Measurements from ENCODE around the gene KMT2C. TPM values are rescaled to one million over a fixed set of nuclear protein-coding genes. Genes with fewer than 3 reads are reported as not detected.

Gene KMT2C
- polyA plus RNA-seq, 1 donor from 2014 or later: 29.8 TPM

GRCh38 chr7:152196391-152196790 is 239.4 kb downstream of the KMT2C start:
- Histone ChIP-seq H3K27me3 (ENCODE audit: insufficient read depth, low read depth, low read length) (no peaks in the 10 kb centered on the region), H3K27ac (ENCODE audit: low read length) (no peak overlapping the region), H4K20me1 (ENCODE audit: insufficient read depth) (no peaks in the 10 kb centered on the region), H3K4me3 (ENCODE audit: low read length) (no peak overlapping the region), H3K9me3 (ENCODE audit: low read length) (no peaks in the 10 kb centered on the region), H3K9ac (ENCODE audit: low read length) (no peak overlapping the region), H3K36me3 (ENCODE audit: insufficient read depth, low read length) (peaks cover 13% of the 10 kb centered on the region), H2AFZ (ENCODE audit: low read depth, low read length) (no peak overlapping the region), H3K79me2 (replicated peaks; ENCODE audit: insufficient read depth, low read length) (no peaks in the 10 kb centered on the region), H3K4me2 (ENCODE audit: low read length) (no peak overlapping the region), H3F3A (ENCODE audit: insufficient read depth, low read length, poor library complexity, severe bottlenecking) (no peaks in the 10 kb centered on the region), H3K9me2 (ENCODE audit: insufficient read depth, low read length) (no peaks in the 10 kb centered on the region)
- TF ChIP-seq EP300 (conservative IDR thresholded peaks at IDR 0.05; ENCODE audit: poor library complexity, severe bottlenecking) (no peak), POLR2AphosphoS5 (IDR thresholded peaks at IDR 0.05) (no peak), RAD21 (conservative IDR thresholded peaks at IDR 0.05) (no peak), CTCF (IDR thresholded peaks at IDR 0.05; ENCODE audit: poor library complexity, severe bottlenecking) (no peak), TAF1 (IDR thresholded peaks at IDR 0.05; ENCODE audit: low read depth) (no peak), SMC3 (conservative IDR thresholded peaks at IDR 0.05; ENCODE audit: poor library complexity) (no peak), EZH2 (IDR thresholded peaks at IDR 0.05; ENCODE audit: borderline replicate concordance, insufficient read depth, low read length, poor library complexity, severe bottlenecking) (no peak), MXI1 (conservative IDR thresholded peaks at IDR 0.05; ENCODE audit: poor library complexity, severe bottlenecking) (no peak)
- TF ChIP-seq, protein P1, sequence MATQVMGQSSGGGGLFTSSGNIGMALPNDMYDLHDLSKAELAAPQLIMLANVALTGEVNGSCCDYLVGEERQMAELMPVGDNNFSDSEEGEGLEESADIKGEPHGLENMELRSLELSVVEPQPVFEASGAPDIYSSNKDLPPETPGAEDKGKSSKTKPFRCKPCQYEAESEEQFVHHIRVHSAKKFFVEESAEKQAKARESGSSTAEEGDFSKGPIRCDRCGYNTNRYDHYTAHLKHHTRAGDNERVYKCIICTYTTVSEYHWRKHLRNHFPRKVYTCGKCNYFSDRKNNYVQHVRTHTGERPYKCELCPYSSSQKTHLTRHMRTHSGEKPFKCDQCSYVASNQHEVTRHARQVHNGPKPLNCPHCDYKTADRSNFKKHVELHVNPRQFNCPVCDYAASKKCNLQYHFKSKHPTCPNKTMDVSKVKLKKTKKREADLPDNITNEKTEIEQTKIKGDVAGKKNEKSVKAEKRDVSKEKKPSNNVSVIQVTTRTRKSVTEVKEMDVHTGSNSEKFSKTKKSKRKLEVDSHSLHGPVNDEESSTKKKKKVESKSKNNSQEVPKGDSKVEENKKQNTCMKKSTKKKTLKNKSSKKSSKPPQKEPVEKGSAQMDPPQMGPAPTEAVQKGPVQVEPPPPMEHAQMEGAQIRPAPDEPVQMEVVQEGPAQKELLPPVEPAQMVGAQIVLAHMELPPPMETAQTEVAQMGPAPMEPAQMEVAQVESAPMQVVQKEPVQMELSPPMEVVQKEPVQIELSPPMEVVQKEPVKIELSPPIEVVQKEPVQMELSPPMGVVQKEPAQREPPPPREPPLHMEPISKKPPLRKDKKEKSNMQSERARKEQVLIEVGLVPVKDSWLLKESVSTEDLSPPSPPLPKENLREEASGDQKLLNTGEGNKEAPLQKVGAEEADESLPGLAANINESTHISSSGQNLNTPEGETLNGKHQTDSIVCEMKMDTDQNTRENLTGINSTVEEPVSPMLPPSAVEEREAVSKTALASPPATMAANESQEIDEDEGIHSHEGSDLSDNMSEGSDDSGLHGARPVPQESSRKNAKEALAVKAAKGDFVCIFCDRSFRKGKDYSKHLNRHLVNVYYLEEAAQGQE (IDR thresholded peaks at IDR 0.05; ENCODE audit: borderline replicate concordance): no peak

- H3K9me3 ChIP-seq (ENCODE audit: low read length): no peaks in the 10 kb centered on the region
- H3K9me2 ChIP-seq (ENCODE audit: insufficient read depth, low read length): no peaks in the 10 kb centered on the region
- H3K4me3 ChIP-seq (ENCODE audit: low read length): no peak overlapping the region
- H3F3A ChIP-seq (ENCODE audit: insufficient read depth, low read length, poor library complexity, severe bottlenecking): no peaks in the 10 kb centered on the region
- H3K79me2 ChIP-seq (replicated peaks; ENCODE audit: insufficient read depth, low read length): no peaks in the 10 kb centered on the region
- H2AFZ ChIP-seq (ENCODE audit: low read depth, low read length): no peak overlapping the region
- H3K9ac ChIP-seq (ENCODE audit: low read length): no peak overlapping the region
- H3K36me3 ChIP-seq (ENCODE audit: insufficient read depth, low read length): peaks cover 10% of the 10 kb centered on the region
- H3K27me3 ChIP-seq (ENCODE audit: insufficient read depth, low read depth, low read length): no peaks in the 10 kb centered on the region
- H3K27ac ChIP-seq (ENCODE audit: low read length): no peak overlapping the region
- TF ChIP-seq MXI1 (conservative IDR thresholded peaks at IDR 0.05; ENCODE audit: poor library complexity, severe bottlenecking) (no peak), POLR2AphosphoS5 (IDR thresholded peaks at IDR 0.05) (no peak), CTCF (IDR thresholded peaks at IDR 0.05; ENCODE audit: poor library complexity, severe bottlenecking) (no peak), SMC3 (conservative IDR thresholded peaks at IDR 0.05; ENCODE audit: poor library complexity) (no peak), RAD21 (conservative IDR thresholded peaks at IDR 0.05) (no peak), EP300 (conservative IDR thresholded peaks at IDR 0.05; ENCODE audit: poor library complexity, severe bottlenecking) (no peak), EZH2 (IDR thresholded peaks at IDR 0.05; ENCODE audit: borderline replicate concordance, insufficient read depth, low read length, poor library complexity, severe bottlenecking) (no peak), TAF1 (IDR thresholded peaks at IDR 0.05; ENCODE audit: low read depth) (no peak)
- TF ChIP-seq, protein P1 (IDR thresholded peaks at IDR 0.05; ENCODE audit: borderline replicate concordance): no peak
- no peak overlapping the region for H3K4me2 ChIP-seq (ENCODE audit: low read length)
- no peaks in the 10 kb centered on the region for H4K20me1 ChIP-seq (ENCODE audit: insufficient read depth)
These were observed 241.9 kb downstream of the KMT2C start for GRCh38 chr7:152193880-152194279.
